GM18907 (cell line): Measurements from ENCODE around the gene LIN37.
"Not testable (repeated sequence)": the region's sequence is repeated elsewhere in the genome, so short reads cannot be mapped to it uniquely, and the experiment has no call there.

Experiments used
- ATAC-seq: cut with Tn5 transposase; IDR thresholded peaks from one replicate; pipeline ENCODE4 v1.9.1; 2021; ENCODE audit warnings: mild to moderate bottlenecking, moderate library complexity; ENCODE audit not compliant: unreplicated experiment

LIN37 gene

GRCh38 chr19:35719402-35720162, 28.8 kb upstream of the LIN37 start:
- no peak for ATAC-seq

- ATAC-seq, result no peak
Observed at GRCh38 chr19:35720163-35720524, 28.2 kb upstream of the LIN37 start.

DNA sequence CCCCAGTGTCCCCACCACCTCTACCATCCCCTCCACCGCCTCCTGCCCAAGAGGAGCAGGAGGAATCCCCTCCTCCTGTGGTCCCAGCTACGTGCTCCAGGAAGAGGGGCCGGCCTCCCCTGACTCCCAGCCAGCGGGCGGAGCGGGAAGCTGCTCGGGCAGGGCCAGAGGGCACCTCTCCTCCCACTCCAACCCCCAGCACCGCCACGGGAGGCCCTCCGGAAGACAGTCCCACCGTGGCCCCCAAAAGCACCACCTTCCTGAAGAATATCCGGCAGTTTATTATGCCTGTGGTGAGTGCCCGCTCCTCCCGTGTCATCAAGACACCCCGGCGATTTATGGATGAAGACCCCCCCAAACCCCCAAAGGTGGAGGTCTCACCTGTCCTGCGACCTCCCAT, 27.7 kb upstream of the LIN37 start:
- ATAC-seq, result no peak

GRCh38 chr19:35721374-35721773, 27.0 kb upstream of the LIN37 start:
- ATAC-seq, result no peak

GRCh38 chr19:35722461-35722860, 25.9 kb upstream of the LIN37 start:
- ATAC-seq, result no peak

DNA sequence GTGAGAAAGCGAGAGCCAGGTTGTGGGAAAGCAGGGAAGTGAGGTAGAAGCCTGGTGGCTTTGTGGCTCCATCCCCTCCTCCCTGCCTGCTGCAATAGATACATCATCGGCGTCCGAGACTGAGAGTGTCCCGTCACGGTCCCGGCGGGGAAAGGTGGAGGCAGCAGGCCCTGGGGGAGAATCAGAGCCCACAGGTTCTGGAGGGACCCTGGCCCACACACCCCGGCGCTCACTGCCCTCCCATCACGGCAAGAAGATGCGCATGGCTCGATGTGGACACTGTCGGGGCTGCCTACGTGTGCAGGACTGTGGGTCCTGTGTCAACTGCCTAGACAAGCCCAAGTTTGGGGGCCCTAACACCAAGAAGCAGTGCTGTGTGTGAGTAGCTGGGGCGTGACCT, 25.5 kb upstream of the LIN37 start:
- ATAC-seq, result no peak

DNA sequence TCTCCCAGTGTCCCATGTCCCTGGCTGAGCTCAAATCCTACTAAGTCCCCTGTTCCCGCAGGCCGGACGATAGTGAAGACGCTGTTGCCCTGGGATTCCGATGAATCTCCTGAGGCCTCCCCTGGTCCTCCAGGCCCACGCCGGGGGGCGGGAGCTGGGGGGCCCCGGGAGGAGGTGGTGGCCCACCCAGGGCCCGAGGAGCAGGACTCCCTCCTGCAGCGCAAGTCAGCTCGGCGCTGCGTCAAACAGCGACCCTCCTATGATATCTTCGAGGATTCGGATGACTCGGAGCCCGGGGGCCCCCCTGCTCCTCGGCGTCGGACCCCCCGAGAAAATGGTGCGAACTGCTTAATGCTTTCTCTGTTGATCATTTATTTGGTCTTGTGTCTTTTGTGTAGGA, 24.7 kb upstream of the LIN37 start:
- ATAC-seq, result no peak

- not testable (repeated sequence) for ATAC-seq
Observed at GRCh38 chr19:35724132-35724531, 24.2 kb upstream of the LIN37 start.

- no peak for ATAC-seq
Observed at GRCh38 chr19:35724560-35724959, 23.8 kb upstream of the LIN37 start.

DNA sequence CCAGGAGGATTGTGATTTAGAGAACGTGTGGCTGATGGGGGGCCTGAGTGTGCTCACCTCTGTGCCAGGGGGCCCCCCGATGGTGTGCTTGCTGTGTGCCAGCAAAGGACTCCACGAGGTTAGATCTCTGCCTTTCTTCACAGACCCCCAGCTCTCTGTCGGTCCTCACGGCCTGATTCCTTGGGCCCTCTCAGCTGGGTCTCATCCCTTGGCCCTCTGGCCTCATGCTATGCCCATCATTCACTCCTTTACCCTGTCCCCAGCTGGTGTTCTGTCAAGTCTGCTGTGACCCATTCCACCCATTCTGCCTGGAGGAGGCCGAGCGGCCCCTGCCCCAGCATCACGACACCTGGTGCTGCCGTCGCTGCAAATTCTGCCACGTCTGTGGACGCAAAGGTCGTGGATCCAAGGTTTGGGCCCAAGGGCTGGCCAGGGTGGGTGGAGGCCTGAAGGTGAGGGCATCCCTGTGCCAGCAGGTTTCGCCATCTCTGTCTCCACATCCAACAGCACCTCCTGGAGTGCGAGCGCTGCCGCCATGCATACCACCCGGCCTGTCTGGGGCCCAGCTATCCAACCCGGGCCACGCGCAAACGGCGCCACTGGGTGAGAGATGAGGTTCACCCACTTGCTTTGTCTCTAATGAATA, 23.0 kb upstream of the LIN37 start:
- no peak for ATAC-seq

GRCh38 chr19:35727053-35727955, 21.1 kb upstream of the LIN37 start:
- no peak for ATAC-seq

DNA sequence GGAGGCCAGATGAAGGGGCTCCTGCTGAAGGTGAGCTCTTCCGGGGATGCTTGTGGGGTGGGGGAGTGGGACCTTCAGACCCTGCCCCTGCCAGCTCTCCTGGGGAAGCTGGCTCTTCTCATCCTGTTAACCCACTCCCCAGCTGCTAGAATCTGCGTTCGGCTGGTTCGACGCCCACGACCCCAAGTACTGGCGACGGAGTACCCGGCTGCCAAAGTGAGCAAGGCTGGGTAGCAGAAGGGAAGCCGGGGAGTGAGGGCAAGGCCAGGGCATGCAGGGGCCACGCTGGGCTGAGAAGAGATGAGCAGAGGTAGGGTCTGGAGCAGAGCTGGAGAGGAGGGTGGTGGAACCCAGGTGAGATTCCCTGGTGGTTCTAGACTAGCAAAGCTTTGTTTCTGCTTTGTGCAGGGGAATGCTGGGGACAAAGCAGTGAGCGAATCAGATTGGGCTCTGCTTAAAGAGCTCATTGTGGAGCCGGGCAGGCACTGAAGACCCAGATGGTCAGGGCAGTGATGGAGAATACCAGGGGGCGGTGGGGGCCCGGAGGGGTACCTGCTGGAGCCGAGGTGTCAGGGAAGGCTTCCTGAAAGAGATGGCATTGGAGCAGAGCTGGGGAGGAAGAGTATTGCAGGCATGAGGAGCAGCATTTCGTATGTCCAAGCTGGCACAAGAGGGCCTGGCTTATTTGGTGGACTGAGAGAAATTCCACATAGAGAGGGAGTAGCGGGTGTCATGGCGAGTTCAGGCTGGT, 20.2 kb upstream of the LIN37 start:
- ATAC-seq, result no peak

DNA sequence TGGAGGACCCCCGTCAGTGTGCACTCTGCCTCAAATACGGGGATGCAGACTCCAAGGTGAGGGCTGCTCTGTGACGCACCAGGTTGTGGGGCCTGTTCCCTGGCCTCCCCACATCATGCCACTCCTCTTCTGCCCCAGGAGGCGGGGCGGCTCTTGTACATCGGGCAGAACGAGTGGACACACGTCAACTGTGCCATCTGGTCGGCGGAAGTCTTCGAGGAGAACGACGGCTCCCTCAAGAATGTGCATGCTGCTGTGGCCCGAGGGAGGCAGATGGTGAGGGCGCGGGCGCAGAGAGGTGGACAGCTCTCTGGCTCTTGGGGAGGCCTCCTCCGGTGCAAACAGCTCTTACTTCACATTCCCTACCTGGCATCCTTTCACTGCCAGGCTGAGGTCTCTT, 19.4 kb upstream of the LIN37 start:
- ATAC-seq, result no peak

- no peak for ATAC-seq
Observed at GRCh38 chr19:35729763-35730162, 18.6 kb upstream of the LIN37 start.

DNA sequence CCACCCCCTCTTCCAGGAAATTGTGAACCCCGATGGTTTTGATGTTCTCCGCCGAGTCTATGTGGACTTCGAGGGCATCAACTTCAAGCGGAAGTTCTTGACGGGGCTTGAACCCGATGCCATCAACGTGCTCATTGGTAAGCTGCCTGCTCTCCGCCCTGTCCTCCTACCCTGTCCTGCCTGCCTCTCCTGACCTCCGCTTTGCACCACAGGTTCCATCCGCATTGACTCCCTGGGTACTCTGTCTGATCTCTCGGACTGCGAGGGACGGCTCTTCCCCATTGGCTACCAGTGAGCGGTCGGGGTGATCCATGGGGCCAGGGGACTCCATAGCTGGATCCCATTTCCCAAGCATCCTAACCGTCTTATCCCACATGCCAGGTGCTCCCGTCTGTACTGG, 18.1 kb upstream of the LIN37 start:
- ATAC-seq, result no peak

DNA sequence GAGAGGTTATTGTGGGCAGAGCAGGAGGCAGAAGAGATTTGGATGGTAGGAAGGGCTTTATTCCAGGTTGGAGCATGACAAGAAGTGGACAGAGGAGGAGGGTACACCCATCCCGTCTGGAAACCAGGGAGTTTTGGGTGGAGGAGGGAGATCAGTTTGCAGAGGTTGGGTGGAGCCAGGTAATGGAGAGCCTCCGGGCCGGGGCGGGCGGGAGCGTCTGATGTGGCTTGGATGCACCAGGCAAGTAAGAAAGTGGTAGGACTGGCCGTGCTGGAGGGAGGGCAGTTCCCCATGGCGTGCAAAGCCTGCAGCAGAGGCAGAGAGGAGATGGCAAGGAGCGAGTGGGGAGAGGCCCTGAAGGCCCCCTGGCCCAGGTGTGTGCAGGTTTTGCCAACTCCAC, 17.0 kb upstream of the LIN37 start:
- no peak for ATAC-seq

DNA sequence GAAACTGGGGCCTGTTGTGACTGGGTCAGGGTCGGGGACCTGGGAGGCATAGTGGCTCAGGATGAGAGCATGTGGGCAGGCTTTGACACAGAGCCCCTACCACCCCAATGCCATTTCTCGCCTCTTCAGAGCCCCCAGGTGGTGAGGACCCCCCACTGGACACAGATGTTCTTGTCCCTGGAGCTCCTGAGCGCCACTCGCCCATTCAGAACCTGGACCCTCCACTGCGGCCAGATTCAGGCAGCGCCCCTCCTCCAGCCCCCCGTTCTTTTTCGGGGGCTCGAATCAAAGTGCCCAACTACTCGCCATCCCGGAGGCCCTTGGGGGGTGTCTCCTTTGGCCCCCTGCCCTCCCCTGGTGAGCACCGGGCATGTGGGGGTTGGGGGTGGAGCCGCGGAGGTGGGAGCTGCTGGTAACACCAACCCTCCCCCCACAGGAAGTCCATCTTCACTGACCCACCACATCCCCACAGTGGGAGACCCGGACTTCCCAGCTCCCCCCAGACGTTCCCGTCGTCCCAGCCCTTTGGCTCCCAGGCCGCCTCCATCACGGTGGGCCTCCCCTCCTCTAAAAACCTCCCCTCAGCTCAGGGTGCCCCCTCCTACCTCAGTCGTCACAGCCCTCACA, 16.5 kb upstream of the LIN37 start:
- no peak for ATAC-seq

GRCh38 chr19:35732540-35733179, 15.7 kb upstream of the LIN37 start:
- no peak for ATAC-seq

- no peak for ATAC-seq
Observed at GRCh38 chr19:35733180-35734125, 14.9 kb upstream of the LIN37 start.
